ENCODE data around the gene SLC22A23. TPM values are rescaled to one million over a fixed set of nuclear protein-coding genes. Genes with fewer than 3 reads are reported as not detected.
A peak's percentile ranks its signal among the peaks of the same experiment; 100 is the strongest.

SLC22A23 gene
- total RNA-seq, 1 donor from 2014 or later, result 3.6 TPM

DNA sequence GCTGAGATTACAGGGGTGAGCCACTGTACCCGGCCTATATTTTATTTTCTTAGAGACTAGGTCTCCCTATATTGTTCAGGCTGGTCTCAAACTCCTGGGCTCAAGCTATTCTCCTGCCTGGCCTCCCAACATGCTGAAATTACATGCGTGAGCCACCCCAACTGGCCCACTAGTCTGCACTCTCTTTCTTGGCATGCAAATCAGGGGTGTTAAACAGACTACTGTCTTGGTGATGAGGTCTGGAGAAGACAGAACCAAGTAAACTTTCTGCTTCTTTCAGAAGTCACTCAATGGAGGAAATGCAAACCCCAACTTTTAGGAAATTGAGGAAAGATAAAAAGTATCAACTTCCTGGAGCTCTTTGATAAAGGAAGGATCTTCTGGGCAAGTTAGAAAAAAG is 221.4 kb downstream of the SLC22A23 start:
- H3K4me3 ChIP-seq (ENCODE audit: low read depth, low read length), result no peak overlapping the region
- H3K27me3 ChIP-seq (ENCODE audit: control insufficient read depth, insufficient read depth, low read length), result peaks cover 7% of the 10 kb centered on the region

DNA sequence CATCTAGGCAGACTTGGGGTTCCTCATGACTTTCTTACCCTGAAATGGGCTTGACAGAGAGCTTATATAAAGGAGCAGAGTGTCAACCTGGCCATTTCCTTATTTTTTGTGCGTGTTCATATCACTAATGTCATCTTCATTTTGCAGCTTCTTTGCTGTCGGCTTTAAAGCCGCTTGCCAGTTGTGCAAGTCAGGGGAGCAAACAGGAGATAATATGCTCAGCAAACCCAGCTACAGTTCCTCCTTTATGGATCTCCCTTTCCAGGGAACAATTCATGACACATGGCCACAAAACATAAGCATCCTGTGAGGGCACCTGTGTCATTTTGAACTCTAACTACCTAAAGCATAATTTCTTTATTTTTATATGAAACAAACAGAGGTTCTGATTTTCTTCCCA is 222.9 kb downstream of the SLC22A23 start:
- no peak for DNase-seq (ENCODE audit: low read depth)
- TF ChIP-seq, protein P1, sequence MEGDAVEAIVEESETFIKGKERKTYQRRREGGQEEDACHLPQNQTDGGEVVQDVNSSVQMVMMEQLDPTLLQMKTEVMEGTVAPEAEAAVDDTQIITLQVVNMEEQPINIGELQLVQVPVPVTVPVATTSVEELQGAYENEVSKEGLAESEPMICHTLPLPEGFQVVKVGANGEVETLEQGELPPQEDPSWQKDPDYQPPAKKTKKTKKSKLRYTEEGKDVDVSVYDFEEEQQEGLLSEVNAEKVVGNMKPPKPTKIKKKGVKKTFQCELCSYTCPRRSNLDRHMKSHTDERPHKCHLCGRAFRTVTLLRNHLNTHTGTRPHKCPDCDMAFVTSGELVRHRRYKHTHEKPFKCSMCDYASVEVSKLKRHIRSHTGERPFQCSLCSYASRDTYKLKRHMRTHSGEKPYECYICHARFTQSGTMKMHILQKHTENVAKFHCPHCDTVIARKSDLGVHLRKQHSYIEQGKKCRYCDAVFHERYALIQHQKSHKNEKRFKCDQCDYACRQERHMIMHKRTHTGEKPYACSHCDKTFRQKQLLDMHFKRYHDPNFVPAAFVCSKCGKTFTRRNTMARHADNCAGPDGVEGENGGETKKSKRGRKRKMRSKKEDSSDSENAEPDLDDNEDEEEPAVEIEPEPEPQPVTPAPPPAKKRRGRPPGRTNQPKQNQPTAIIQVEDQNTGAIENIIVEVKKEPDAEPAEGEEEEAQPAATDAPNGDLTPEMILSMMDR (IDR thresholded peaks at IDR 0.05; ENCODE audit: insufficient read depth, low read length, poor library complexity, severe bottlenecking), result no peak
- Histone ChIP-seq H3K27me3 (ENCODE audit: control insufficient read depth, insufficient read depth, low read length) (peaks cover 13% of the 10 kb centered on the region), H3K4me3 (ENCODE audit: low read depth, low read length) (no peak overlapping the region), H3K36me3 (ENCODE audit: control insufficient read depth, insufficient read depth, low read length) (no peaks in the 10 kb centered on the region)

More for the DNA sequence above, 221.4 kb downstream of the SLC22A23 start:
- TF ChIP-seq, protein P1 (IDR thresholded peaks at IDR 0.05; ENCODE audit: insufficient read depth, low read length, poor library complexity, severe bottlenecking), result no peak
- H3K36me3 ChIP-seq (ENCODE audit: control insufficient read depth, insufficient read depth, low read length), result no peaks in the 10 kb centered on the region
- DNase-seq (ENCODE audit: low read depth), result no peak

DNA sequence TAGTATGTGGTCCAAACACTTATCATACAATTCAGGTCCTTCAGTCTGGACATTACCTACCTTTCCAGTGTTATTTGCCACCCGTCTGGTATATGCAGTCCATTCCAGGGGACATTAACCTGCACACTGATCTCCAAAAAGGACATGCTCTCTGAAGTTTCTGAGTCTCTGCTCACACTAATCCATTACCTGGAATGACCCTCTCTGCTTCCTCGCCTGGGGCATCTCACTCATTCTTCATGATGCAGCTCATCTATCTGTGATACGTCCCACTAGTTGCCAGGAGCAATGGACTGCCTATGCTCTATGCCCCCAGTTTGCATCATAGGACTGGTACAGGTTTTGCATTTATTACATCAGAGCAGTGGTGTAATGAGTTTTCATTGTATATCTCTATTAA is 223.5 kb downstream of the SLC22A23 start:
- no peaks in the 10 kb centered on the region for H3K36me3 ChIP-seq (ENCODE audit: control insufficient read depth, insufficient read depth, low read length)
- peaks cover 14% of the 10 kb centered on the region for H3K27me3 ChIP-seq (ENCODE audit: control insufficient read depth, insufficient read depth, low read length)
- no peak overlapping the region for H3K4me3 ChIP-seq (ENCODE audit: low read depth, low read length)
- no peak for DNase-seq (ENCODE audit: low read depth)
- TF ChIP-seq, protein P1 (IDR thresholded peaks at IDR 0.05; ENCODE audit: insufficient read depth, low read length, poor library complexity, severe bottlenecking), result no peak

DNA sequence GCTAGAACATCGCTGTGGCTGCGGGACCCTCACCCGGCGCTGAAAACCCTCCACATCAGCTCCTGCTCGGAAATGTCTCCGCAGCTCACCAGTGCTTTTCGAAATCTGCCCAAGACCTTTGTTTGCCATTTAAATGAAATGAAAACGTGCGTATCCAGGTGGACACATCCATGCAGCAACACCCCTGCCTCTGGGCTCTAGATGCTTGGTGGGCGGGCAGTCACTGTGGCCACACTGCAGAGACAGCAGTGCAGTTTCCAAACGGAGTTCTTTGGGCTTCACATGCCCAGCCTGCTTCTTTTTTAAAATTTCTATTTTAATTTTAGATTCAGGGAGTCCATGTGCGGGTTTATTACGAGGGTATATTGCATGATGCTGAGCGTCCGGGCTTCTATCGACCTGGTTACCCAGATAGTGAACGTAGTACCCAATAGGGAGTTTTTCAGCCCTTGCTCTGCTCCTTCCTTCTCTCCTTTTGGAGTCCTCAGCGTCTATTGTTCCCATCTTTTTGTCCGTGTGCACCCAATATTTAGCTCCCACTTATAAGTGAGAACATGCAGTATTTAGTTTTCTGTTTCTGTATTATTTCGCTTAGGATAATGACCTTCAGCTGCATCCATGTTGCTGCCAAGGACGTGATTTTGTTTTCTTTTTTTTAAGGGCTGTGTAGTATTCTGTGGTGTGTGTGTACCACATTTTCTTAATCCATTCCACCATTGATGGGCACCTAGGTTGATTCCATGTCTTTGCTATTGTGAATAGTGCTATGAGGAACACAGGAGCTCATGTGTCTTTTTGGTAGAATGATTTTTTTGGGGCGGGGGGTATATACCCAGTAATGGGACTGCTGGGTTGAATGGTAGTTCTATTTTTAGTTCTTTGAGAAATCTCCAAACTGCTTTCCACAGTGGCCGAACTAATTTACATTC is 224.6 kb downstream of the SLC22A23 start:
- H3K27me3 ChIP-seq (ENCODE audit: control insufficient read depth, insufficient read depth, low read length), result peaks cover 19% of the 10 kb centered on the region
- peak overlapping the region; percentile 52 for H3K4me3 ChIP-seq (ENCODE audit: low read depth, low read length)
- DNase-seq (ENCODE audit: low read depth), result no peak
- TF ChIP-seq, protein P1 (IDR thresholded peaks at IDR 0.05; ENCODE audit: insufficient read depth, low read length, poor library complexity, severe bottlenecking), result no peak
- H3K36me3 ChIP-seq (ENCODE audit: control insufficient read depth, insufficient read depth, low read length), result no peaks in the 10 kb centered on the region

DNA sequence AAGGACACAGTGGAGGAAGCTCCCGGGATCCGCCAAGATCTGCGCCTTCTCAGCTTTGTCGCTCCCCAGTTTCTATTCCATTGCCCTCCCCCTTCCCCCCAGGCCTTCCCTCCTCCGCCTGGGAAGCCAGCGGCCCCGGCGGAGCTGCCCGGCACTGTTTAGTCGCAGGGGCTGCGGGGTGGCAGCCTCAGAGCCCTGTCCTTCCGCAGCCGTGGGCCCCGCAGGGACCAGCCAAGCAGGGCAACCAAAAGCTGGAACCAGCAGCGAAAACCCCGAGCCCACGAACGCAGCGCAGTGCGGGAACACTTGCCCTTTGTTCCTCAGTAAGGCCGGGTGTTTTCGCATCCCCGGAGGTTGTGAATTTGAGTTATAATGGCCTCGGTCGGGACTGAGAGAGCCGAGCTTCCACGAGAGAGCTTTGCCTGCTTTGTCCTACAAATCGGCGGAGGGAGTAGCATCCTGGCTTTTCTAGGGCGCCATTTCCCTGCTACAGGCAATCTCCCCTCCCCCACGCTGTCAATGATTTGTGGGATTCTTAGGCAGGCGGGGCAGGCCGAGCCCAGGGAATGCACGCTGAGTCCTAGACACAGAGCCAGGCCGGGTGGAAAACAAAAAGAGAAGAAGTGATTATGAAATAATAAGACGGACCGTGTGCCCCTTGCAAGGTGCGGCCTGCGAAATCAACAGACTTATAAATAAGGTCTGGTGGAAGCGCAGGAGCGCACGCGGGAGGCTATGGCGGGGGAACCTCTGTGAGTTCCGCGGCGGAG is 225.4 kb downstream of the SLC22A23 start:
- H3K36me3 ChIP-seq (ENCODE audit: control insufficient read depth, insufficient read depth, low read length), result no peaks in the 10 kb centered on the region
- DNase-seq (ENCODE audit: low read depth), result peak; percentile 43
- peaks cover 22% of the 10 kb centered on the region for H3K27me3 ChIP-seq (ENCODE audit: control insufficient read depth, insufficient read depth, low read length)

More for the DNA sequence above, 225.4 kb downstream of the SLC22A23 start:
- TF ChIP-seq, protein P1 (IDR thresholded peaks at IDR 0.05; ENCODE audit: insufficient read depth, low read length, poor library complexity, severe bottlenecking), result no peak
- peak overlapping the region; percentile 52 for H3K4me3 ChIP-seq (ENCODE audit: low read depth, low read length)
